ENCODE results near the gene MGAT4D. TPM values are rescaled to one million over a fixed set of nuclear protein-coding genes. Genes with fewer than 3 reads are reported as not detected.
"Not testable (repeated sequence)": the region's sequence is repeated elsewhere in the genome, so short reads cannot be mapped to it uniquely, and the experiment has no call there.

MGAT4D gene
- total and polyA plus RNA-seq, 2 experiments from 2014 or later: not detected

DNA sequence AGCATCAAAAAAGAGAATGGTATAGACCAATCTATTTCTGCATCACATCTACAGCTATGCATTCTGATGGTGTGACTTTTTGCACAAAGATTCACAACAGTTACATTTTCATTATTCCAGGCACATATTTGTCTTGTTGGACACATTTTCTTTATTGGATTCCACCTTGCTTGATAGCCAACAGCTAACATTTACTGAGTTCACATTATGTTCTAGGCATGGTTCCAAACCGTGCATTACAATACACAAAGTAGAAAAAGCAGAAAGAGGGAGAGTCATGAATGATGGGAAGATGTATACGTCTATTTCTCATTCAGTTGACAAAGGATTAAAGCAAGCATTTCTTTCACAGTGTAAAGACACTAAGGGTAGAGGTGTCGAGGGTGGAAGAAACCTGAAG, 47.7 kb downstream of the MGAT4D start:
- DNase-seq: no peak
- no peak overlapping the region for H2AFZ ChIP-seq
- 29 to 32% methylated on average over 3 of the region's 3 CpGs for WGBS, 2 experiments (ENCODE audit: low coverage in 1 of 2, low lambda C conversion rate in 2 of 2, missing lambda C conversion rate in 2 of 2)

DNA sequence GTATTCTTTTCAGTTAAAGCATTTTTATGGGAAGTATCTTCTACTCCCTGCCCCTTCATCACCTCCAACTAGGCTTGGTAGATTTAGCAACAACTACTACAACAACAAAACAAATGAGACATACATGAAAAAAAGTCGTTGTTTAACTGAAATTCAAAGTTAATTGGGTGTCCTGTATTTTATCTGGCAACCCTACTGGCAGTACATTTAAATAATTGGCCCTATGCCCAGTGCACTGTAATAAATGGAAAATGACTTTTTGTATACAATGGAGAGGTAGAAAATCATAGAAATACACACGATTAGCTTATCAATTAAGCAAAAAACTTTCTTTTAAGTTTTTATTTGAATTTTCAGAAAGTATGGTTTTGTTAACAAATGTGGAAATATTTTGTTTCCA, 49.3 kb downstream of the MGAT4D start:
- Histone ChIP-seq H4K20me1 (ENCODE audit: insufficient read depth) (no peaks in the 10 kb centered on the region), H3K4me2 (ENCODE audit: unreplicated experiment) (no peak overlapping the region), H3K9ac (no peak overlapping the region), H3K9me2 (ENCODE audit: insufficient read depth) (no peaks in the 10 kb centered on the region), H3K27me3 (replicated peaks; ENCODE audit: insufficient read depth) (peaks cover 32% of the 10 kb centered on the region), H2AFZ (no peak overlapping the region), H3K4me3 (no peak overlapping the region), H3K27ac (no peak overlapping the region), H3K4me1 (ENCODE audit: insufficient read depth) (no peaks in the 10 kb centered on the region), H3K36me3 (ENCODE audit: low read depth) (no peaks in the 10 kb centered on the region), H3F3A (ENCODE audit: insufficient read depth) (no peaks in the 10 kb centered on the region), H3K9me3 (ENCODE audit: low read depth) (no peaks in the 10 kb centered on the region), H3K79me2 (ENCODE audit: insufficient read depth) (no peaks in the 10 kb centered on the region)
- peak; percentile 4 for DNase-seq
- WGBS, 2 experiments (ENCODE audit: low coverage in 1 of 2, low lambda C conversion rate in 2 of 2, missing lambda C conversion rate in 2 of 2): 31% methylated on average over 2 of the region's 2 CpGs
- in situ Hi-C loops (cut with MboI): no loop called here
- no peak for TF ChIP-seq EZH2phosphoT487 (IDR thresholded peaks at IDR 0.05; ENCODE audit: insufficient read depth, low read depth)
- TF ChIP-seq EZH2 (IDR thresholded peaks at IDR 0.05; ENCODE audit: insufficient read depth, poor library complexity, severe bottlenecking): no peak

More for the DNA sequence above, 47.7 kb downstream of the MGAT4D start:
- Histone ChIP-seq H3K36me3 (ENCODE audit: low read depth) (no peaks in the 10 kb centered on the region), H3K27me3 (replicated peaks; ENCODE audit: insufficient read depth) (peaks cover 43% of the 10 kb centered on the region), H4K20me1 (ENCODE audit: insufficient read depth) (no peaks in the 10 kb centered on the region), H3K79me2 (ENCODE audit: insufficient read depth) (no peaks in the 10 kb centered on the region), H3K9me3 (ENCODE audit: low read depth) (no peaks in the 10 kb centered on the region), H3K9me2 (ENCODE audit: insufficient read depth) (no peaks in the 10 kb centered on the region), H3K4me1 (ENCODE audit: insufficient read depth) (no peaks in the 10 kb centered on the region), H3K4me2 (ENCODE audit: unreplicated experiment) (no peak overlapping the region), H3K4me3 (no peak overlapping the region), H3K9ac (no peak overlapping the region), H3K27ac (no peak overlapping the region), H3F3A (ENCODE audit: insufficient read depth) (no peaks in the 10 kb centered on the region)
- TF ChIP-seq EZH2 (IDR thresholded peaks at IDR 0.05; ENCODE audit: insufficient read depth, poor library complexity, severe bottlenecking): no peak
- no peak for TF ChIP-seq EZH2phosphoT487 (IDR thresholded peaks at IDR 0.05; ENCODE audit: insufficient read depth, low read depth)
- in situ Hi-C loops (cut with MboI): no loop called here

DNA sequence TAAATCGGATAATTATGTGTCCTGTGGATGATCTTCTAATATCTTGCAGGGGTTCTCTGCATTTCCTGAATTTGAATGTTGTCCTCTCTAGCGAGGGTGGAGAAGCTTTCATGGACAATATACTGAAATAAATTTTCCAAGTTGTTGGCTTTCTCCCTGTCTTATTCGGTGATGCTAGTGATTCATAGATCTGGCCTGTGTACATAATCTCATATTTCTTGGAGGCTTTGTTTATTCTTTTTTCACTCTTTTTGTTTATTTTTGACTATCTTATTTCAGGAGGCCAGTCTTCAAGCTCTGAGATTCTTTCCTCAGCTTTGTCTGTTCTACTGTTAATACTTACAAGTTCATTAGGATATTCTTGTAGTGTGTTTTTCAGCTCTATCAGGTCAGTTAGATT, 49.9 kb downstream of the MGAT4D start:
- no peak for DNase-seq
- Histone ChIP-seq H3K36me3 (ENCODE audit: low read depth) (no peaks in the 10 kb centered on the region), H3F3A (ENCODE audit: insufficient read depth) (no peaks in the 10 kb centered on the region), H3K4me2 (ENCODE audit: unreplicated experiment) (no peak overlapping the region), H3K79me2 (ENCODE audit: insufficient read depth) (no peaks in the 10 kb centered on the region), H4K20me1 (ENCODE audit: insufficient read depth) (no peaks in the 10 kb centered on the region), H3K4me1 (ENCODE audit: insufficient read depth) (no peaks in the 10 kb centered on the region), H3K27ac (no peak overlapping the region), H3K4me3 (no peak overlapping the region), H3K27me3 (replicated peaks; ENCODE audit: insufficient read depth) (peaks cover 27% of the 10 kb centered on the region), H2AFZ (no peak overlapping the region), H3K9me3 (ENCODE audit: low read depth) (no peaks in the 10 kb centered on the region), H3K9ac (no peak overlapping the region), H3K9me2 (ENCODE audit: insufficient read depth) (no peaks in the 10 kb centered on the region)
- in situ Hi-C loops (cut with MboI): no loop called here
- whole genome bisulfite sequencing, 2 experiments (ENCODE audit: low coverage in 1 of 2, low lambda C conversion rate in 2 of 2, missing lambda C conversion rate in 2 of 2): 30 to 33% methylated on average over 3 of the region's 3 CpGs
- TF ChIP-seq EZH2 (IDR thresholded peaks at IDR 0.05; ENCODE audit: insufficient read depth, poor library complexity, severe bottlenecking) (no peak), EZH2phosphoT487 (IDR thresholded peaks at IDR 0.05; ENCODE audit: insufficient read depth, low read depth) (no peak)

DNA sequence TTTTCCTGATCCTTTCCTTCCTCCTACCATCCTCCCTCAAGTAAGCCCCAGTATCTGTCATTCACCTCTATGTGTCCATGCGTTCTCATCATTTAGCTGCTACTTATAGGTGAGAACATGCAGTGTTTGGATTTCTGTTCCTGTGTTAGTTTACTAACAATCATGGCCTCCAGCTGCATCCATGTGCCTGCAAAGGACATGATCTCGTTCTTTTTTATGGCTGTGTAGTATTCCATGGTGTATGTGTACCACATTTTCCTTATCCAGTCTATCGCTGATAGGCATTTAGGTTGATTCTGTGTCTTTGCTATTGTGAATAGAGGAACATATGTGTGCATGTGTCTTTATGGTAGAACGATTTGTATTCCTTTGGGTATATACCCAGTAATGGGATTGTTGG, 53.7 kb downstream of the MGAT4D start:
- H3K36me3 ChIP-seq (ENCODE audit: low read depth); H3K9me2 ChIP-seq (ENCODE audit: insufficient read depth); in situ Hi-C loops (cut with MboI); H2AFZ ChIP-seq; H3K4me3 ChIP-seq; H3K27ac ChIP-seq; H3K9ac ChIP-seq; DNase-seq; H3K4me2 ChIP-seq (ENCODE audit: unreplicated experiment); H3K4me1 ChIP-seq (ENCODE audit: insufficient read depth); H3K9me3 ChIP-seq (ENCODE audit: low read depth); H3F3A ChIP-seq (ENCODE audit: insufficient read depth); H3K79me2 ChIP-seq (ENCODE audit: insufficient read depth); H4K20me1 ChIP-seq (ENCODE audit: insufficient read depth): not testable (repeated sequence)
- peaks cover 28% of the 10 kb centered on the region for H3K27me3 ChIP-seq (replicated peaks; ENCODE audit: insufficient read depth)
- WGBS, 2 experiments (ENCODE audit: low coverage in 1 of 2, low lambda C conversion rate in 2 of 2, missing lambda C conversion rate in 2 of 2): 56 to 60% methylated on average over 4 of the region's 4 CpGs

DNA sequence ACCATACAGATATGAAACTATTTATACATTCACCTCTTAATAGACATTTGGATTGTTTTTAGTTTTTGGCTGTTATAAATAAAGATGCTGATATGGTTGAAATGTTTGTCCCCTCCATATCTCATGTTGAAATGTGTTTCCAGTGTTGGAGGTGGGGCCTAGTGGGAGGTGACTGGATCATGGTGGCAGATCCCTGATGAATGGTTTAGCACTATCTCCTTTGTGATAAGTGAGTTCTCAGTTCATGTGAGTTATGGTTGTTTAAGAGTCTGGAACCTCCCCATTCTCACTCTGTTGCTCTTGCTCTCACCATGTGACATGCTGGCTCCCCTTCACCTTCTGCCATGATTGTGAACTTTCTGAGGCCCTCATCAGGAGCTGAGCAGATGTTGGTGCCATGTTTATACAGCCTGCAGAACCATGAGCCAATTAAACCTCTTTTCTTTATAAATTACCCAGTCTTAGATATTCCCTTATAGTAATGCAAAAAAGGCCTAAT, 58.4 kb downstream of the MGAT4D start:
- Histone ChIP-seq H4K20me1 (ENCODE audit: insufficient read depth) (no peaks in the 10 kb centered on the region), H3K79me2 (ENCODE audit: insufficient read depth) (no peaks in the 10 kb centered on the region), H3K9me2 (ENCODE audit: insufficient read depth) (no peaks in the 10 kb centered on the region), H3K36me3 (ENCODE audit: low read depth) (no peaks in the 10 kb centered on the region), H3K4me1 (ENCODE audit: insufficient read depth) (no peaks in the 10 kb centered on the region), H3F3A (ENCODE audit: insufficient read depth) (no peaks in the 10 kb centered on the region), H3K27me3 (replicated peaks; ENCODE audit: insufficient read depth) (peaks cover 26% of the 10 kb centered on the region), H3K27ac (no peak overlapping the region), H3K9ac (no peak overlapping the region), H3K4me3 (no peak overlapping the region), H2AFZ (no peak overlapping the region), H3K4me2 (ENCODE audit: unreplicated experiment) (no peak overlapping the region), H3K9me3 (ENCODE audit: low read depth) (no peaks in the 10 kb centered on the region)
- DNase-seq: no peak
- TF ChIP-seq EZH2phosphoT487 (IDR thresholded peaks at IDR 0.05; ENCODE audit: insufficient read depth, low read depth): no peak
- no peak for TF ChIP-seq EZH2 (IDR thresholded peaks at IDR 0.05; ENCODE audit: insufficient read depth, poor library complexity, severe bottlenecking)
- in situ Hi-C loops (cut with MboI): no loop called here

Measured in GM23248 (cell line).